GM19324 (cell line): ENCODE results near the gene HOTAIR.

ENCODE experiments used
- ATAC-seq: cut with Tn5 transposase; IDR thresholded peaks from one replicate; pipeline ENCODE4 v1.9.1; 2021; ENCODE audit warnings: mild to moderate bottlenecking, moderate library complexity; ENCODE audit not compliant: unreplicated experiment, low FRiP score

Gene HOTAIR

GRCh38 chr12:54000116-54001114 is 25.7 kb upstream of the HOTAIR start, which contains the start of gene HOXC9:
Gene HOXC9, plus strand, starts transcription at chr12:54000161. Its CDS starts 28 bp downstream, at chr12:54000189.
- ATAC-seq, result no peak

DNA sequence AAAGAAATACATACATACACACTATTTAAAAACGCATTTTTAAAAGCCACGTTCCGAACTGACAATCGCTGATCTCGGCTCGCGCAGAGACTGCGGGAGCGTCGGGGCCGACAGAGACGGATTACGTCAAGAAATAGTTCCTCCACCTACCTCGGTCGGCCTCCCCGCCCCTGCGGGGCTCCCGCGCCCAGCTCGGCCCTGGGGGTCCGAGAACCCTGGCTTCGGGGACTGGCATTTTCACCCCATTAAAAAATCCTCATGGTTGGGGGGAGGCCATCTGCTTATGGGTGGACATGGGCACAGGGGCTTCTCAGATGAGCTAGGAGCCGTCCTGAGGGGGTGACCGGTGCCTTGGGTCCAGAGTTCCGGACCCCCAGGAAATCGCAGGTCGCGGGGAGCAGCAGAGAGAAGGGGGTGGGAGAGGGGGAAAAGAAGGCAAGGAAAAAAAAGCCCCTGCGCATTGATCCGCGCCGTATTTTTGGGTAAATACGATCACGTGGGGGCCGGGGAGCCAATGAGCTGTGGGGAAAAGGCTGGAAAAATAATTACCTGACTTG is 24.9 kb upstream of the HOTAIR start:
- ATAC-seq, result no peak

DNA sequence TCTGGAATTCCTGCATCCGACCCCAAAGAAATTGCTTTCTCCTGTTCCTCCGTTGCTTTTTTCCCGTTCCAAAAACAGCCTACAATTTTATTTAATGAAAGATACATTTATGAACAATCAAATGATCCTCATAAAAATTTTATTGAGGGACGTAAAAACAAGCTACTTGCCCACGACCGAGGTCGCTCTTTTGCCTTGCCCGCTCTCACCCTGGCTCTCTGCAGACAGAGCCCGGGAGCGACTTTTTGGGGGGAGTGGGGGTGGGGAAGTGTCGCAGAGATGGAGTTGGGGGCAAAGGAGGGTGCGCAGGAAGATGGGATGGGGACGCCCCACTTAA is 24.1 kb upstream of the HOTAIR start:
- no peak for ATAC-seq

DNA sequence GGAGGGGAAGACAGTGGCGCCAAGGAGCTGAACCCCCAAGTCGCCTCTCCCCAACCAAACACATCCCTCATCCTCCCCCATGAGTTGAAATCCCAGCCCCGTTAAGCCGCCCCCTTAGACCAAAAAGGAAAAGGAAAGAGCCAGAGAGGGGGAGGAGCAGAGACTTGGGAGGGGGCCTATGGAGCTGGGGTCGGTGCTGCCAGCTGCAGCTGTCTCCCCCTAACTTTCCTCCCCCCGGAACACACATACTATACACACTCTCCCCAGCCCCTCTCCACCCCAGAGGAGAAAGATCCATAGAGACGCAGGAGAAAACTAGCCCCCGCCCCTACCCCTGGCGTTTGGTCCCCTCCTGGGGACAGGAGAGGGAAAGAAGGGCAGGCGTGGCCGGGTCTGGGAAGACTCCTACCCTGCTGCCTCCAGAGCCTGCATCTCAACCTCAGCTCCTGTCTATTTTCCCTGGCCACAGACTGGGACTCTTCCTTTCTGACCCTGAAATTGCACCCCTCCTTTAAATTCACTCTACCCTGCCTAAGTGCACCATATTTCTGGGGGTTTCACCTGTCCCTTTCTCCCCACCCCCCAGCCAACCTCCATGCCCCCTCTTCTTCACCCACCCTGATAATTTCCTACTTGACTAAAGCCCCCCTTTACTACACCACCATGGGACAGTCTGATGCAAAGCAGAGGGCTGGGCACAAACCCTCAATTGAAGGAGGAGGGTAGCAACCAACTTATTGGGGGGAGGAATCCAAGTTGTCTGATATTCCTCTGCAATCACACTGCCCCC is 23.6 kb upstream of the HOTAIR start:
- no peak for ATAC-seq

DNA sequence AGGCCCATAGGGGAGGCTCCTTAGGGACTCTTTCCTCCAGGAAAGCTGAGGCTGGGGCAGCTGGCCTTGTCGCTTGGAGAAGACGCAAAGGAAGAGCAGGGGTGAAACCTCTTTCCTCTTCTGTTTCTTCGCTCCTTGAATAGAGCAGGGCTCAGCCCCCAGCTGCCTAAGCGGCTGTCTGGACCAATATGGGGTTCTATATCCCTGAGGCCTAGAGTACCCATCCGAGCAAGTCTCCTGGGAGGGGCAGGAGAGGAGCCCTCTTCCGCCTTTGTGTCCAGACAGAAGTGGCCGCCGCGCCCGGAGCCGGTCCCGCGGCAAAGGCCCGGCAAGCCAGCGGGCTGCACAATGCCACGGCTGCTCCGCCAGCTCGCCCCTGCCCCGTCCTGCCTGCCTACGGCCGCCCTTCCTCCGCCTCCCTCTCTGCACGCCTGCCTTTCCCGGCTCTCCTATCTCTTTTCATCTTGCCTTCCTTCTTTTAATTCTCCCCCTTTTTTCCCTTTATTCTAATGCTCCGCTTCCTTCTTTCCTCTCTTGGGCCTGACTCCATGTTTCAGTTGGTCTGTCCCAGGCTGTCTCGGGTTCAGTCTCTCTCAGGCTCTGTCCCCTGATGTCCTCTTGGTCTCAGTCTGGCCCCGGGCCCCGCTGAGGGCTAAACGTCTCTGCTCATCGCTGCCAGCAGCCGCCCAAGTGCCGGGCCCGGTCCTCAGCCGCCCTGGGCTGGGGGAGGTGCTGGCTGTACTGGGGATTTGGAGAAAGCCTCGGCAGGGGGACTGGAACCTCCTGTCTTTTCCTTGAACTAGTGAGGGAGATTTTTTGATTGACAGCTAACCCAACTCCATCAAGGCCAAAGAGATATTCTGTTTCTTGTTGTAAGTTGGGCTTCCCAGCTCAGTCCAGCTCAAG is 22.7 kb upstream of the HOTAIR start:
- ATAC-seq, result no peak

DNA sequence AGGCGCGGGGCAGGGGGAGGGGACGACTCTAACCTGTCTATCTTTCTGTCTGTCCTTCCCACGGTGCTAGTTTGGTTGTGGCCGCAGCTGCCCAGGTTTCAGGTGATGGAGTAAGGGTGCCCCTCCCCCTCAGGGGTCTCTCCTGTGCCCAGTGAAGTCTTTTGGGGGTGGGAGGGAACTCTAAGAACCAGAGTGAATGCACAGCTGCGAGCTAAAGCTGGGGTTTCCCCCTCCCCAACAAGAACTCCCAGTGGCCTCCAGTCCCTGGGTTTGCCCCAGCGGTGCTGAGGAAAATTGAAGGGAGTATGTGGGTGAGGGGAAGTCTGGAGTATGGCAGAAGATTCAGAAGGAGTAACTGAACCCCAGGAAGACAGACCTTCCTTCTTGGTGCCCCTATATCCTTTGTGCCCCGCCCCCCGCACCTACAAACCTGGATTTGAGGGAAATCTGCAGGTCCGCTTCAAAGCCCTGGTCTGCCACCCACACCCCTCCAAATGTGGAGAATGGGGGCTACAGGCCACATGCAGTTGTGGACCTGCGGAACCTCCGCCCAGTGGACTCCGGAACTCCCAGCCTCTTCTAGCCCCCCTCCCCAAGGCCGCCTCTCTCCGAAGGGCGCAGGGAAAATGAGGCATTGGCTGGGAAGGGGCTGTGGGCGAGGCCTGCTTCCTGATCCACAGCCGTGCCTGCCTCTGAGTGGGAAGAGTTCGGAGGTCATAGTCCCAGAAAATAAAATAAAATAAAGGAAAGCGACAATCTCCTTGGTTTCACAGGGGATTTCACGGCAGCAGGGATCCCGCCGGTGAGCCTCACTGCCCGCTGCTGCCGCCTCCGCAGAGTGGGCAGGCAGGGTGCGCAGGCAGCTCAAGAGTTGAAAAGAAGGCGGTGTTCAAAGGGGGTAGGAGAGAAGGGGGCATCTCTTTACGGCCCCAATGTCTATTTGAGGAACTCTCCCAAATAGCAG is 21.8 kb upstream of the HOTAIR start:
- no peak for ATAC-seq

DNA sequence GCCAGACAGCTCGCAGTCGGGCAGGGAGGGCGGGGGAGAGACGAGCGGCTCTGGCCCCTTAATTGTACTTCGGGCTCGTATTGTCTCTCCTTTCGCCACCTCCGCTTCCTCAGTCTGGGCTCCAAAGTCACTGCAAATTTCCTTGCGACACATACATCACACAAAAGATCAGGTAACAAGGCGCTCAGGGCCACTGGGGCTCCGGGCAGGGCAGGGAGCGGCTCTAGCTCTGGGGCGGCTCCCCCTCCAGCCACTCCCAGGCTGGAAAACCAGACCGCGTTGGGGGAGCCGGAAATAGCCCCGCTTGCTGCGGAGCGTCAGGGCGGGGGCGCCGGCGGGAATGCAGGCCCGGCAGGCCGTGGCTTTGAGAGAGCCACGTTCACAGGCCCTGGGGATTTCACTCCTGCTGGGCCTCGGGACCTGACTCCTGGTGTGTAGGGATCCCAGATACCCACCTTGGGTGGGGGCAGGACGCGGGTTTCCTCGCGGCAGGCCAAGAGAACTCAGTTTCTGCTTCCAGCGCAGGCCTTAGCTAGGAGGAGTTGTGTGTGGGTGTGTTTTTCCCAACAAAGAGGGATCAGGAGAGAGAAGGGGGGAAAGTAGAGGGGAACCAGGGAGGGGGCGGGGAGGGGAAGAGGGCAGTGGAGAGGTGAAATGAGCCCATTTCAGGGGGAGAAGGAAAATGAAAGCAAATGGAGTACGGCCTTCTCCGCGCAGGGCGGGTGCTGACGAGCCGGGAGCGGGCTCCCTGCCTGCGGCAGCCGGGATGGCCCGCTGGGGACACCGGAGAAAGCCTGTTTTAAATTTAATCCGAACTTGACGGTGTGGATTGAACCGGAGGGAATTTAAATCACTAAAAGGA is 20.9 kb upstream of the HOTAIR start:
- no peak for ATAC-seq

DNA sequence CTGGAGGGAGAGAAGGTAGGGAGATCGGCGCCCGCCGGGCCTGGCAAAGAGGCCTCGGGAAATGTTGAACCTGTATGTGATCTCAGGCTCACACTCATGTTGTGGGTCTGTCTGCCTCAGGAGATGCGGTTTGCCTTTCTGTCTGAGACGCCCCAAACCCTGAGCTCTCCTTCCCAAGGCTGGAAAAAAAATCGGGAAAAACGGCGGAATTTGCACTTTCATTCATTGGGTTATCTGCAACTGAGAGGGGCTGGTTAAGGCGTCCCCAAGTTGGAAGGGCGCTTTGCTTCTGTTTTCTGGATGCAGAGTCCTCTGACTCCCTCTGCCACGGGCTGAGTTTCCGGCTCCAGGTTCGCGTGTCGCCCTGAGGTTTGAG is 20.2 kb upstream of the HOTAIR start:
- ATAC-seq, result no peak

DNA sequence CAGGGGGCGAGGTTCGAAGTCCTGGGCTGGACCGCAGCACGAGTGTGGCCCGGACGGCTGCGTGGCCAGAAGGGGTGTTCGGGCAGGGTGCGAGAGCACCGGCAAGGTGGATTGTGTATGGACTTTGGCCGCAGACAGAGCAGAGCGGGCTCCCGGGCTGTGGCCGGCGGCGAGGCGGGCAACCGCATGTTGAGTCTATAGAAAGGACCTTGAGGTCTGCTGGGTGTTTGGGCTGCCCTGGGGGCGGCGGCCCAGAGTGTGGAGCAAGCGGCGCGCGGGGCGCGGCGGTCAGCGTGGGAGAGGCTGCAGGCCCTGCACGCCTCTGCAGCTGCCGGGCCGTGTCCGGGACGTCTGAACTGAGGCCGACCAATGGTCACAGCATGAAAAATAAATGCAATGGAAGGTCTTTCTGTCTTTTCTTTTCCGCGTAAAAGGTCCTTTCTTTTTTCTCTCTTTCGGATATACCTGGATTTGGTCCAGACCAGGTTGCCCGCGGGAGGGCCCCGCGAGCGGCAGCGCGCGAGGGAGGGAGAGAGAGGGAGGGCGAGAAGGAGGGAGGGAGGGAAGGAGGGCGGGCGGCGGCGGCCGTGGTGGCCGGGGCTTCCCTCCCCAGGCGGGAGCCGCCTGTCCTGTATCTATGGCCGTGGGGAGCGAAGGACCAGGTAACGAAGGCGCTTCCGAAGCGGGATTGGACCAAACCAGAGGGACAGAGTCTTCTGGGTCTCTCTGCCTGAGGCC is 19.7 kb upstream of the HOTAIR start:
- ATAC-seq, result no peak

DNA sequence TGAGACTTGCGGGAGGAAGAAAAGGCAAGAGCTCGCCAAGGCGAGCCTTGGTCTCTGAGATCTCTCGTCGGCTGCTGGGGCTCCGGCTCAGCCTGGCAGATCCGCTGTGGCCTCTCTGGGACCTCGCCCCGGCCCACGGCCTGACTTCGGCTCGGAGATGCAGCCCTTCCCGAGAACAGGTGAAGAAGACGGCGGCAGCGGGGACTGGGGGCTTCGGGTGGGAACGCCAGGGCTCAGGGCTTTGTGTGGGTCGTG is 19.2 kb upstream of the HOTAIR start:
- ATAC-seq, result no peak

DNA sequence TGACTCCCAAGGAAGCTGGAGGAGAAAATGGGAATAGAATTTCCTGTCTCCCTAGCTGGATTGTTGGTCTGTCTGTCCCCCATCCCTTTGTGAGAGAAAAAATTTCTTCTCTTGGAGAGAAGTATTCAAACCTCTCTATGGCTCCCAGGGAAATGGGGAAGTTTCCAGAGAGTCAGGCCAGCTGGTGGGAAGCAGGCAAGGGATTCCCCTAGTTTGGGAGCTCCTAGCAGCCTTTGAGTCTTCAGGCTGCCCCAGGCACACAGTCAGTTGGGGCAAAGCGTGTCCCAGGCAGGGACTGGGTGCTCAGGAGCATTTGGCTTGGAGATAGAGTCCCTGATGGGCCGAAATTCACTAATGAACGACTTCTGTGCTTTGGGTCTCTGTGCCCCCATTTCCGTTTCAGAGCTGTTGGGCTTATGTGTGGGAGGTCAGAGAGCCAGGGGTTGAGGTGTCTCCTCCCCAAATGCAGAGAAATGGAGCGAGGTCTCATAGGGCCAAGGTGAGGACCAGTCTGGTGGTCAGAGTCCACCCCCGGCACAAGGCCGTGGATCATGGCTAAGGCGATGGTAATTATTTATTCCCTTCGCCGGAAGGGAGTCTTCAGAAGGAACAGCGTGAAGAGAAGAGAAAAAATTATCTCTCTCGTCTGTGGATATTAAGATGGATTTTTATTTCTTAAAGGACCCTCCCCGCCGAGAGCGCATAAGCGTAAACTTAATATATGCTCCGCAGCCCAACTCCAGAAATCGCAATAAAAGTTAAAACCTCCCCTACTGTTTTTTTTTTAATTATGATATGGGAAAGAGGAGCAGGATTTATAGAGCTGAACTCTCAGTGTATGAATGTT is 18.6 kb upstream of the HOTAIR start:
- no peak for ATAC-seq

- no peak for ATAC-seq
These were observed 17.7 kb upstream of the HOTAIR start for GRCh38 chr12:53992377-53992889.

DNA sequence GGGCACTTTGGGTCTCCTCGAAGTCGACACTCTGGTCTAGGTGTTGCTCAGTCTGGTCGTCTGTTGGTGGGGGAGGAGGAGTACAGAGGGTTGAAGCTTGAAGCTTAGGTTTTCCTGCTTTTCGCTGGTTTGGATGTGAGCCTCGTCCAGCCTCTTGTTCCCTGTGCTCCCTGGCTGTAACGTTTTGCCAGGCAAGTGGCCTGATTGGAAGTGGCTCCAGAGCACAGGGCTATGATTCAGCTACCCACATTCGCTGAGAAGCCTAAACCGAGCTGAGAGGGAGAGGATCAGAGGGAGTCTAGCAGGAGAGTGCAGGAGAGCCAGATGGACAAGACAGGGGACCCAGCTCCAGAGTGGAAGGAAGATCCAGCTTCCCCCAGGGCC is 16.3 kb upstream of the HOTAIR start:
- ATAC-seq, result no peak

DNA sequence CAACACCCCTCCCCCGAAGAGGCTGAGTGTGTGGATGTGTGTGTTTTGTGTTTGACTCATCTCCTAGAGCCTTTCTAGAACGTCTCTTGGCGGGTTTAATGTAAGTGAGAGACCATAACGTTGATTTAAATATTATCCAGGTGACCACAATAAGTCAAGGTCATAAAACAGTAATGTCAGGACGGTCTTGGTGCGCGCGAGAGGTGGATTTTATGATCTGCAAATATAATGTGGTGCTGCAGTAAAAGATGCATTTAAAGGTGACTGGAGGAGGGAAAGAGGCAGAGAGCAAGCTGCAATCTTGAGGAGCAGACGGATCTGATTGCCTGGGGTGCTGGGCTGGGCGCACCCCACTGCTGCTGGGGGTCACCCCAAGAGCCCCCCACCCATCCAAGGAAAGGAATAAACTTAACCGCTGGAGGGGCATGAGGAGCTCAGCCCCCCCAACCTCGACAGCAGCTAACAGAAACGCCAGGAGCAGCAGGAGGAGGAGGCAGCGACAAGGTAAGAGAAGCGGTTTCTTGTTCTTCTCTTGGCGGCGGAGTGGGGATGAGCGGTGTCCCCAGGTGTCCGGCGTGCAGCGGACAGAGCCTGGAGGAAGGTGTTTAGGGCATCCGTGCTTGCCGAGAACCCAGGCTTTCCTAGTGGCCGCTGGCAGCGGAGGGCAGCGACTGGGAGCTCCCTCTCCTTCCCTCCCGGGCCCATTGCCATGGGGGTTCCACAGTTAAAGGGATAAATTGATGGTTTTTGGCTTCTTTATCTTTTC is 15.7 kb upstream of the HOTAIR start:
- no peak for ATAC-seq

GRCh38 chr12:53989227-53990113 is 14.7 kb upstream of the HOTAIR start:
- ATAC-seq, result no peak
